ENCODE measurements around the gene DTX3. TPM values are rescaled to one million over a fixed set of nuclear protein-coding genes. Genes with fewer than 3 reads are reported as not detected.

Gene DTX3
- total RNA-seq, 3 donors from 2014 or later, result 4.3 to 65.5 (median 7.0) TPM

- peak; percentile 29 for ATAC-seq
- intact Hi-C loops (cut with DNase I, micrococcal nuclease), result no loop called here
Observed at GRCh38 chr12:57575771-57576612, 28.6 kb upstream of the DTX3 start.

GRCh38 chr12:57576613-57577160, 27.9 kb upstream of the DTX3 start:
- Histone ChIP-seq H3K4me3 (no peak overlapping the region), H3K36me3 (ENCODE audit: low read depth) (no peaks in the 10 kb centered on the region), H3K4me1 (ENCODE audit: low read depth) (no peaks in the 10 kb centered on the region), H3K9me3 (no peaks in the 10 kb centered on the region)
- DNase-seq (no peak), ATAC-seq (no peak)
- intact Hi-C loops (cut with DNase I, micrococcal nuclease), result no loop called here
- TF ChIP-seq, protein P1, sequence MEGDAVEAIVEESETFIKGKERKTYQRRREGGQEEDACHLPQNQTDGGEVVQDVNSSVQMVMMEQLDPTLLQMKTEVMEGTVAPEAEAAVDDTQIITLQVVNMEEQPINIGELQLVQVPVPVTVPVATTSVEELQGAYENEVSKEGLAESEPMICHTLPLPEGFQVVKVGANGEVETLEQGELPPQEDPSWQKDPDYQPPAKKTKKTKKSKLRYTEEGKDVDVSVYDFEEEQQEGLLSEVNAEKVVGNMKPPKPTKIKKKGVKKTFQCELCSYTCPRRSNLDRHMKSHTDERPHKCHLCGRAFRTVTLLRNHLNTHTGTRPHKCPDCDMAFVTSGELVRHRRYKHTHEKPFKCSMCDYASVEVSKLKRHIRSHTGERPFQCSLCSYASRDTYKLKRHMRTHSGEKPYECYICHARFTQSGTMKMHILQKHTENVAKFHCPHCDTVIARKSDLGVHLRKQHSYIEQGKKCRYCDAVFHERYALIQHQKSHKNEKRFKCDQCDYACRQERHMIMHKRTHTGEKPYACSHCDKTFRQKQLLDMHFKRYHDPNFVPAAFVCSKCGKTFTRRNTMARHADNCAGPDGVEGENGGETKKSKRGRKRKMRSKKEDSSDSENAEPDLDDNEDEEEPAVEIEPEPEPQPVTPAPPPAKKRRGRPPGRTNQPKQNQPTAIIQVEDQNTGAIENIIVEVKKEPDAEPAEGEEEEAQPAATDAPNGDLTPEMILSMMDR (IDR thresholded peaks at IDR 0.05), result no peak

More at GRCh38 chr12:57575771-57576612, 28.6 kb upstream of the DTX3 start:
- Histone ChIP-seq H3K9me3 (no peaks in the 10 kb centered on the region), H3K4me3 (no peak overlapping the region), H3K4me1 (ENCODE audit: low read depth) (no peaks in the 10 kb centered on the region), H3K36me3 (ENCODE audit: low read depth) (no peaks in the 10 kb centered on the region)
- DNase-seq, result no peak
- TF ChIP-seq, protein P1 (IDR thresholded peaks at IDR 0.05), result no peak

- intact Hi-C loops (cut with DNase I, micrococcal nuclease), result no loop called here
- no peaks in the 10 kb centered on the region for H3K9me3 ChIP-seq
- H3K36me3 ChIP-seq (ENCODE audit: low read depth), result no peaks in the 10 kb centered on the region
- DNase-seq (no peak), ATAC-seq (no peak)
- no peak overlapping the region for H3K4me3 ChIP-seq
- TF ChIP-seq, protein P1 (IDR thresholded peaks at IDR 0.05), result no peak
- H3K4me1 ChIP-seq (ENCODE audit: low read depth), result no peaks in the 10 kb centered on the region
Observed at GRCh38 chr12:57577981-57578758, 26.5 kb upstream of the DTX3 start.

GRCh38 chr12:57579011-57579410, 25.6 kb upstream of the DTX3 start:
- TF ChIP-seq, protein P1 (IDR thresholded peaks at IDR 0.05), result no peak
- intact Hi-C loops (cut with DNase I, micrococcal nuclease), result no loop called here

DNA sequence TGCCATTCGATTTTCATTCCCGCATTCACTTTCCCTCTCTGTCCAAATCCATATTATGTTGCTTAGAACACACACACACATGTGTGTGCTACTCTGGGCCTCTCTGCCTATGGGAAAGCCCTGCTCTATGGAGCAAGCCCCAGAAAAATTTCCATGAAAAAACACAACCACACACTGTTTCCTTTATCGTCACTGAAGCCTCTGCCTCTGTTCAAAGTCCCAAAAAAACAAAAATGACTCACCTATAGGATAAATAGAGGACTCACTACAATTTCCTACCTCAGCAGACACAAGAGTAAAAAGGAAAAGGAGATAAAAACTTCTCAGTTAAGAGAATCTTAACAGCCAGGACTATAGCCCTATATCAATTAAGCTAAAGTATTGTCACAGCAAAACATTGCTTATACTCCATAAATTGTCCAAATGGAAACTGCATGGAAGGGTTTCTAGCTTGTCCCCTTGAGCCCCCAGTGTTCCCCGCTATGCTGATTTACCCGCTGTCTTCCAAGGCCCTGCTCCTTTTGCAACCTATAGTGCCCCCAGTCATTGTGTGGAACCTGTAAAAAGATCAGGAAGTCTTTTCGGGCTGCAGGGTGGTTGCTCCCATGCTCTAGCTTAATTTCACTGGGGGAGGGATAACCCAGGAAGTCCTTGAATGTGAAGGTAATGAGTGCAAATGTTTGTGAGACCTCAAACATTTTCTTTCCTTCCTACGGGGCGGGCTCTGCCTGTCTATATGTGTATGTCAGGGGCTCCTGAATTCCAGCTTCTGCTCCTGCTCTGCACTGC, 24.8 kb upstream of the DTX3 start:
- peak; percentile 74 for ATAC-seq
- TF ChIP-seq, protein P1 (IDR thresholded peaks at IDR 0.05), result no peak
- DNase-seq, result no peak

More at GRCh38 chr12:57579011-57579410, 25.6 kb upstream of the DTX3 start:
- no peaks in the 10 kb centered on the region for H3K36me3 ChIP-seq (ENCODE audit: low read depth)
- H3K4me3 ChIP-seq, result no peak overlapping the region
- no peaks in the 10 kb centered on the region for H3K9me3 ChIP-seq
- no peaks in the 10 kb centered on the region for H3K4me1 ChIP-seq (ENCODE audit: low read depth)
- ATAC-seq, result no peak
- DNase-seq, result no peak

More for the DNA sequence above, 24.8 kb upstream of the DTX3 start:
- intact Hi-C loops (cut with DNase I, micrococcal nuclease), result loop anchor here (5.0 kb wide), 1 partner anchor 42 kb away; no protein-coding TSS in a partner anchor
- Histone ChIP-seq H3K9me3 (no peaks in the 10 kb centered on the region), H3K36me3 (ENCODE audit: low read depth) (no peaks in the 10 kb centered on the region), H3K4me3 (no peak overlapping the region), H3K4me1 (ENCODE audit: low read depth) (no peaks in the 10 kb centered on the region)
